IPS-15b (cell line): Measurements from ENCODE around the gene ENHO.

Experiments
- H3K27me3 ChIP-seq: one replicate; pipeline ENCODE4 v1.6.1; 2013; ENCODE audit warnings: low read length; ENCODE audit not compliant: control insufficient read depth, insufficient read depth
- H3K36me3 ChIP-seq: one replicate; pipeline ENCODE4 v1.6.1; 2013; ENCODE audit warnings: low read length; ENCODE audit not compliant: control insufficient read depth, insufficient read depth
- H3K4me1 ChIP-seq: one replicate; pipeline ENCODE4 v1.6.1; 2013; ENCODE audit warnings: mild to moderate bottlenecking, low read length; ENCODE audit not compliant: control insufficient read depth, insufficient read depth
- H3K4me3 ChIP-seq: one replicate; pipeline ENCODE4 v1.5.1; 2013; ENCODE audit warnings: low read depth, low read length
- H3K9ac ChIP-seq: one replicate; pipeline ENCODE4 v1.6.1; 2013; ENCODE audit warnings: low read depth, mild to moderate bottlenecking, low read length
- H3K9me3 ChIP-seq: one replicate; pipeline ENCODE4 v1.6.1; 2013; ENCODE audit warnings: mild to moderate bottlenecking, low read length; ENCODE audit not compliant: control insufficient read depth, insufficient read depth

Gene ENHO

DNA sequence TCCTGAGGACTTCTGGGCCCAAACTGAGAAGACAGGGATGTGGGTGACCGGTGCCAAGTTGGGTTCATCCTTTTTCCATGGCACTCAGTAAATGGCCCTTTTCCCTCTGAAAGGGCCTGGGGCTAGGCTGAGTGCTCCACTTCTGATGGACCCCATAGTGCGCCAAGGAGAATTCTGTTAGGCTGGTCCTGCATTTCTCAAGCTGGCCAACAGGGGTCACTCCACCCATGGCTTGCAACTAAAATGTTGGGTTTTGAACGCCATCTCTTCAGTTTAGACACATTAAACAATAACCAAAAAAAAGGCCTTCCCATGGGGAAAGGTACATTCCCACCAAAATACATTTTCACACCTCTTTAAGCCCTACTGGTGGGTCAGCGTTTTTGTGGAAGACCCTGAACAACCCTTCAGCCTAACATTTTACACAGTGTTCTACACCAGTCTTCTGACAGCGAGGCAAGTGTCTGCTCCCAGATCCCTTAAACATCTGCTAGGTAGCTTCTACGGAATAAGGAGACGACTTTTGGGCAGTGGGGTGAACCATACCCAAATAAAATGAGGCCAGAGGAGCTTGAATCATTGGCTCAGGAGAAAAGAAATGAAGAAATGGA lies 39.5 kb upstream of the ENHO start:
- no peaks in the 10 kb centered on the region for H3K9me3 ChIP-seq
- peaks cover 10% of the 10 kb centered on the region for H3K27me3 ChIP-seq
- no peaks in the 10 kb centered on the region for H3K36me3 ChIP-seq
- H3K4me1 ChIP-seq, result peaks cover 9% of the 10 kb centered on the region
- H3K9ac ChIP-seq, result no peak overlapping the region
- no peak overlapping the region for H3K4me3 ChIP-seq

- Histone ChIP-seq H3K9me3 (no peaks in the 10 kb centered on the region), H3K36me3 (no peaks in the 10 kb centered on the region), H3K9ac (no peak overlapping the region), H3K4me3 (no peak overlapping the region), H3K4me1 (peaks cover 6% of the 10 kb centered on the region), H3K27me3 (peaks cover 10% of the 10 kb centered on the region)
These were observed 37.9 kb upstream of the ENHO start for GRCh38 chr9:34560599-34561214.

DNA sequence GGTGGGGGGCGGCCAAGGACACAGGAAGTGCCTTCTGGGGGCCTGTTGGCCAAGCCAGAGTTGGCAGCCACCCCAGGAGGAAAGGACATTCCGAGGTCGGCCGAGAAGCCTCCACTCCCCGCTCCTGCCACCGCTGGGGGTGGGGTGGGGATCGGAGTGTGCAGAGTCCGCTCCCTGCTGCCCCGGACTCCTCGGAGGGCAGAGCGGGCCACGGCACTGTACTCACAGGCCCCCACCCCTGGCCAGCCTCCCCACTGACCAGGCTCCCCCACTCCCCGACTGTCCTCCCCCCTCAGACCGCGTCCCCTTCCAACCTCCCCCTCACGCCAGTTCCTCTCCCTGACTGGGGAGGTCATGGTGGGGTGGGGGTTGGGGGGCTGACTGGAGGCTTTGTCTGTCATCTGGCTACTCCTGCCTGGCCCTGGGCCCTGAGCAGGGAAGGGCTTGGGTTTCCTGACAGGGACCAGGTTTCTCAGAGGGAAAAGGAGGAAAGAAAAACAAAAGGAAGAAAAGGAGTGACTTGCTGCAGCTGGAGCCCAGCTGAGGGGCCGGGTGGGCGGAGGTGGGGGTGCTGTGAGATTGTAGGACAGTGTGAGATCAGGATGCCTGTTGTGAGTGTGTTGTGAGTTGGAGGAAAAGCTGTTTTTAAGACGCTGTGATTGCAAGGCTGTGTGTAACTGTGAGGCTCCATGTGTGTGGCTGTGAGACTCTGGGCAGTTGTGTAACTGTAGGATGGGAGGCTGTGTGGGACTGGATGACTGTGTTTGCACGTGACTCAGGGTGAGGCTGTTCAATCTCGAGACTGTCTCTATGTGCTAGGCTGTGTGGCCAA lies 37.0 kb upstream of the ENHO start:
- Histone ChIP-seq H3K27me3 (peaks cover 10% of the 10 kb centered on the region), H3K4me1 (peaks cover 10% of the 10 kb centered on the region), H3K9me3 (no peaks in the 10 kb centered on the region), H3K9ac (no peak overlapping the region), H3K36me3 (no peaks in the 10 kb centered on the region), H3K4me3 (no peak overlapping the region)

DNA sequence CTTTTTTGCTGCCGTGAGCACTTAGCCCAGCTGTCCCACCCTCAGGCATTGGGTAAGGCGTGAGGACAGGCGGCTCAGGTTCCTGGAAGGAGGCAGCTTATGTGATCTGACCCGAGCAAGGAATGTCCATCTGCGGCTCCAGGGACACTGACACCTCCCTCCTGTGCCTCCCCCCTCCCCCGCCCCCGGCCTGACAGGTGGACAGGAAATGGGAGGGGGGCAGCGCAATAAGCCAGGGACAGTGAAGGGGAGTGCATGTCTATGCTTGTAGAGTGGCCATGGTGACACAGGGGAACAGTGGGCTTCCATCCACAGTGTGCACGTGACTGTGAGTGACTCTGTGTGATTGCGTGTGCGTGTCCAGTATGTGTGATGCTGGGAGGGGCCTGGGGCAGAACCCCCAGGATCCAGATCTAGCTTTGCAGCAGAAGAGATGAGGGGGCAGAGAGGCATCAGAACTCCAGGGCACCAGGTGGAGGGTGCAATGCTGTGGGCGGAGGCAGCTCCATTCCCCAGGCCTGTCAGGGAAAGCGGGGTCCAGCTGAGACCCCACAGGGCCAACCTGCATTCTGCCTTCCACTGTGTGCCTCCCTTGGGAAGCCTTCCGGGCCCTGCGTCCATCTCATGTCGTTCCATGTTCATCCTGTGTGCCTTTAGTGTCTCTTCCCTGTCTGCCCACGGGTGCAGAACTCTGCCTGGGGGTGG lies 36.3 kb upstream of the ENHO start:
- Histone ChIP-seq H3K4me1 (peaks cover 17% of the 10 kb centered on the region), H3K9me3 (no peaks in the 10 kb centered on the region), H3K4me3 (no peak overlapping the region), H3K27me3 (peaks cover 10% of the 10 kb centered on the region), H3K9ac (no peak overlapping the region), H3K36me3 (no peaks in the 10 kb centered on the region)

DNA sequence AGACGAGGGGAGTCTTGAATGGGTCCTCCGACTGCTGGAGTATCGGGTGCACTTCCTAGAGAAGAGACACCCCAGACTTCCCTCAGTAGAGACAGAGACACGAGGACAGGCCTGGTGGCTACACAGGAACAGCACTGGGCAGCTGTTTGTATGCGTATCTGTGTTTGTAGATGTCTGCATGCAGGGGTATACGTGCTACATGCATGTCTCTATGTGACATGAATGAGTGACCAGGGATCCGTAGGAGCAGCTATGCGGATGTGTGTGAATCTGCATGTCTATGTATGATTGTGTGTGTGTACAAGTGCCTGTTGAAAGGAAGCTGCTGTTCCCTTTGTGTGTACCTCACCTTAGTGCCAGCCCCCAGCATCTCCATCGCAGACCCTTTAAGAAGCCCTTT lies 35.6 kb upstream of the ENHO start:
- Histone ChIP-seq H3K9ac (no peak overlapping the region), H3K9me3 (no peaks in the 10 kb centered on the region), H3K4me1 (peaks cover 17% of the 10 kb centered on the region), H3K4me3 (no peak overlapping the region), H3K27me3 (peaks cover 3% of the 10 kb centered on the region), H3K36me3 (no peaks in the 10 kb centered on the region)

DNA sequence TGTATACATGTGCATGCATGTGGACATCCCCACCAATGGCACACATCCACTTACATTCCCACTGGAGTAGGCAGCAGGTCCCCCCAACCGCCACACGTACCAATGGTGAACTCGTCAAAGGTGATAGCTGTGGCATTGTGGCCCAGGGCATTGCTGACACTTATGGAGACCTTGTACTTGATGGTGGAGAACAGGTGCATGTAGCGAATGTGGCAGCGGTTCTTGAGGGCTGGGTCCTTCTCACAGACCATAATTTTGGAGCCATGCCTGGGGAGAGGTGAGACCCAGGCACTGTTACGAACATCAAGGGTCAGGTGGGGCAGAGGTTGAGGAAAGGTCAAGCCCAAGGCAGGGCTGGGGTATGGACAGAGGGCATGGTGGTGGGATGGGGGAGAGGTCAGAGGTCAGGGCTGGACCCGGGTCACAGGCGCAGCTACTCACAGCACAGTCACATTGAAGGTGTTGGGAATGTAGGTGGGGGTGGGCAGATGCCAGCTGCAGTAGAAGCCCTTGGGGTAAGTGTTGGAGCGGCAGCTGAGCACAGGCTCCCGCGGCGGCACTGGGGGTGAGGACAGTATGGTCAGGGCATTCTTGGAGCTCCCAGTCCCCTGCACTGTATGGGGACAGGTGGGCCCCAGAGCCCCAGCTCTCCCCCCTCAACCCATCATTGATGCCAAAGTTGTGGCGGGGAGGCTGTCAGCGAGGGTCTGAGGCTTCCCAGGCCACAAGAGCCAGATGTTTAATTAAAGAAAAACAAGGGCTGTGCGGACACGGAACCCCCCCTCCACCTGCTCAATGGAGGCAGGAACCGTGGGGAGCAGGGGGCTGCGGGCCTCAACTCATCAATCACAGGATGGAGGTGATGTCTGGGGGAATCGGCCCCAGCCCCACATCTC lies 34.9 kb upstream of the ENHO start:
- H3K27me3 ChIP-seq, result no peaks in the 10 kb centered on the region

GRCh38 chr9:34556949-34557348 lies 34.2 kb upstream of the ENHO start:
- Histone ChIP-seq H3K36me3 (no peaks in the 10 kb centered on the region), H3K9ac (no peak overlapping the region), H3K27me3 (no peaks in the 10 kb centered on the region), H3K4me3 (no peak overlapping the region), H3K9me3 (no peaks in the 10 kb centered on the region), H3K4me1 (peaks cover 17% of the 10 kb centered on the region)

More for the DNA sequence above, 34.9 kb upstream of the ENHO start:
- Histone ChIP-seq H3K9me3 (no peaks in the 10 kb centered on the region), H3K4me3 (no peak overlapping the region), H3K4me1 (peaks cover 17% of the 10 kb centered on the region), H3K9ac (no peak overlapping the region), H3K36me3 (no peaks in the 10 kb centered on the region)

GRCh38 chr9:34555936-34556525 lies 33.2 kb upstream of the ENHO start:
- no peak overlapping the region for H3K9ac ChIP-seq
- H3K27me3 ChIP-seq, result no peaks in the 10 kb centered on the region
- H3K36me3 ChIP-seq, result no peaks in the 10 kb centered on the region
- H3K9me3 ChIP-seq, result no peaks in the 10 kb centered on the region
- H3K4me3 ChIP-seq, result no peak overlapping the region
- H3K4me1 ChIP-seq, result peaks cover 17% of the 10 kb centered on the region

- H3K36me3 ChIP-seq, result no peaks in the 10 kb centered on the region
- H3K9ac ChIP-seq, result no peak overlapping the region
- no peak overlapping the region for H3K4me3 ChIP-seq
- H3K27me3 ChIP-seq, result no peaks in the 10 kb centered on the region
- H3K9me3 ChIP-seq, result no peaks in the 10 kb centered on the region
- peaks cover 17% of the 10 kb centered on the region for H3K4me1 ChIP-seq
These were observed 32.7 kb upstream of the ENHO start for GRCh38 chr9:34555500-34555899.

- Histone ChIP-seq H3K9ac (no peak overlapping the region), H3K27me3 (no peaks in the 10 kb centered on the region), H3K36me3 (no peaks in the 10 kb centered on the region), H3K9me3 (no peaks in the 10 kb centered on the region), H3K4me1 (peaks cover 13% of the 10 kb centered on the region), H3K4me3 (no peak overlapping the region)
These were observed 32.2 kb upstream of the ENHO start for GRCh38 chr9:34555002-34555348.
